ENCODE data around the gene SEZ6L. TPM values are rescaled to one million over a fixed set of nuclear protein-coding genes. Genes with fewer than 3 reads are reported as not detected.

Gene SEZ6L
- total RNA-seq, 2 experiments from 2014 or later = 0.05 TPM; not detected in 1

DNA sequence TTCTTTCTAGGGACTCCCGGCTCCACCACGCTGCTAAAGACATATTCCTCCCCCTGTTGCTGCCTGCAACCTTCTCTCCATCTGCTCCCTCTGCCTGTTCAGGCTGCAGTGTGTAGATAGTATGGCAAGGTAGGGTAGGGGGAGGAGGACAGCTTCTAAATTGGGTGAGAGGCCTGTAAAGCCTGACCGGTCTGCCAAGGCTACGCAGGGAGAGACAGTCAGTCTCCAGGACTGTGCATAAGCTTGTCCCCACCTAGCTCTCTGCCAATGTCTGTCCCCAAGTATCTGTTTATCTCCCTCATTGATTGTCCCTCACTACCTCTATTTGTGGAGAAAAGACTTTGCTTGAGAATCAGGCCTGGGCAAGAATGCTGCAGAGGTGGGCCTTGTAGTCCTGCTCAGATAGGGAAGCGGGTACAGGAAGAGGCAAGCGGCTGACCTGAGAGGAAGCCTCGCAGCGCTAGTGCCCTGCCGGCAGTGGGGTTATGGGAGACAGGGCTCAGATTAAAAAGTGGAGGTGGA is 871 bp upstream of the SEZ6L start:
- H3K9me3 Mint-ChIP-seq = no peaks in the 10 kb centered on the region
- H3K27ac ChIP-seq (ENCODE audit: low read depth in 1 of 2, low read length in 2 of 2) = no peak overlapping the region
- no peak overlapping the region for H3K4me3 ChIP-seq (ENCODE audit: low read length)
- no peak overlapping the region for H3K4me3 Mint-ChIP-seq
- no peaks in the 10 kb centered on the region for H3K36me3 Mint-ChIP-seq (ENCODE audit: low read depth)
- ATAC-seq (ENCODE audit: poor library complexity) = no peak
- H3K4me1 ChIP-seq (ENCODE audit: insufficient read depth, low read length) = peaks cover 4% of the 10 kb centered on the region
- ChIA-PET CTCF (no interaction called here), POLR2A (no interaction called here)
- DNase-seq = no peak
- H3K27ac Mint-ChIP-seq = no peak overlapping the region
- H3K4me1 Mint-ChIP-seq (ENCODE audit: low read depth) = no peaks in the 10 kb centered on the region
- H3K36me3 ChIP-seq (ENCODE audit: insufficient read depth, low read length) = no peaks in the 10 kb centered on the region
- H3K9me3 ChIP-seq (ENCODE audit: control insufficient read depth in 1 of 2, insufficient read depth in 1 of 2, low read length in 2 of 2) = peaks cover 0 to 15% of the 10 kb centered on the region in 2 experiments
- H3K27me3 Mint-ChIP-seq = peaks cover 89% of the 10 kb centered on the region
- intact Hi-C loops (cut with DNase I, micrococcal nuclease) = no loop called here
- peaks cover 43 to 62% of the 10 kb centered on the region in 2 experiments for H3K27me3 ChIP-seq (ENCODE audit: control insufficient read depth in 1 of 2, insufficient read depth in 2 of 2, low read length in 2 of 2)
- TF ChIP-seq, protein P1, sequence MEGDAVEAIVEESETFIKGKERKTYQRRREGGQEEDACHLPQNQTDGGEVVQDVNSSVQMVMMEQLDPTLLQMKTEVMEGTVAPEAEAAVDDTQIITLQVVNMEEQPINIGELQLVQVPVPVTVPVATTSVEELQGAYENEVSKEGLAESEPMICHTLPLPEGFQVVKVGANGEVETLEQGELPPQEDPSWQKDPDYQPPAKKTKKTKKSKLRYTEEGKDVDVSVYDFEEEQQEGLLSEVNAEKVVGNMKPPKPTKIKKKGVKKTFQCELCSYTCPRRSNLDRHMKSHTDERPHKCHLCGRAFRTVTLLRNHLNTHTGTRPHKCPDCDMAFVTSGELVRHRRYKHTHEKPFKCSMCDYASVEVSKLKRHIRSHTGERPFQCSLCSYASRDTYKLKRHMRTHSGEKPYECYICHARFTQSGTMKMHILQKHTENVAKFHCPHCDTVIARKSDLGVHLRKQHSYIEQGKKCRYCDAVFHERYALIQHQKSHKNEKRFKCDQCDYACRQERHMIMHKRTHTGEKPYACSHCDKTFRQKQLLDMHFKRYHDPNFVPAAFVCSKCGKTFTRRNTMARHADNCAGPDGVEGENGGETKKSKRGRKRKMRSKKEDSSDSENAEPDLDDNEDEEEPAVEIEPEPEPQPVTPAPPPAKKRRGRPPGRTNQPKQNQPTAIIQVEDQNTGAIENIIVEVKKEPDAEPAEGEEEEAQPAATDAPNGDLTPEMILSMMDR (IDR thresholded peaks at IDR 0.05) = no peak

DNA sequence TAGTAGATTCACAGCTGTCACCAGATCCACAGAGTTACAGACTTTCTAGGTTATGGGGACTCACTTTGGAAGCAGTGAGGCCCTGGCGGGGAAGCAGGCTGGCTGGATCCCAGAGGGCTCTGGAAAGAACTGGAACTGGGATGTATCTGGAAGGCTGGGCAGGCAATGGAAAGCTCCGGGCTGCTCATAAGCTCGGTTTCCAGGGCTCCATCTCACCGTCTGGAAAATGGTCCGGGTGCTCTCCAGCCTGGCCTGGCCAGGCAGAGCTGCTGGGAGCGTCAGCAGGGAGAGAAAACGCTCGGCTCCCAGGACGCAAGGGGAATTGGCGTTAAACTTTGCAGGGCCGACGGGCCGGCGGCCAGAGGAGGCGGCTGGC is 335 bp upstream of the SEZ6L start:
- ATAC-seq (ENCODE audit: poor library complexity) (no peak), DNase-seq (no peak)
- Histone ChIP-seq H3K4me1 (ENCODE audit: insufficient read depth, low read length) (peaks cover 4% of the 10 kb centered on the region), H3K27me3 (ENCODE audit: control insufficient read depth in 1 of 2, insufficient read depth in 2 of 2, low read length in 2 of 2) (peaks cover 45 to 59% of the 10 kb centered on the region in 2 experiments), H3K27ac (ENCODE audit: low read depth in 1 of 2, low read length in 2 of 2) (no peak overlapping the region), H3K4me3 (ENCODE audit: low read length) (no peak overlapping the region), H3K9me3 (ENCODE audit: control insufficient read depth in 1 of 2, insufficient read depth in 1 of 2, low read length in 2 of 2) (peaks cover 0 to 15% of the 10 kb centered on the region in 2 experiments), H3K36me3 (ENCODE audit: insufficient read depth, low read length) (no peaks in the 10 kb centered on the region)
- ChIA-PET CTCF (no interaction called here), POLR2A (no interaction called here)
- TF ChIP-seq, protein P1 (IDR thresholded peaks at IDR 0.05) = no peak
- Mint-ChIP-seq H3K27me3 (peaks cover 89% of the 10 kb centered on the region), H3K27ac (no peak overlapping the region), H3K36me3 (ENCODE audit: low read depth) (no peaks in the 10 kb centered on the region), H3K4me1 (ENCODE audit: low read depth) (no peaks in the 10 kb centered on the region), H3K4me3 (no peak overlapping the region), H3K9me3 (no peaks in the 10 kb centered on the region)
- intact Hi-C loops (cut with DNase I, micrococcal nuclease) = no loop called here

DNA sequence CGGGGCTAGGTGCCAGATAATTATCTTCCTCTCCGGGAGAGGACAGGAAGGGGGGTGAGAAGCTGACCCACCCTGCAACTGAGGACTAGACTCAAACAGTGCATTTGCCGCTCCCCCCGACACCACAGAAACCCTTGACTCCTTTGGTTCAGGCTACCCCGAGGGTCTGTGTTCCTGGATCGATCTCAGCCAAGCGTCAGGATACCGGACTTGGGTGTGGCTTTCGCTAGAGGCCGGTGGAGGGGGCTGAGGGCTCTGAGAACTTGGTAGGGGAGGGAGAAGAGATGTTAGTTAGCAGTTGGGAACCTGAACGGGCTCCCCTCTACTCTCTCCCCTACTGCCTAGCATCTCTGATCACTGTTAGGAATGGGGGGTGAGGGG is 840 bp downstream of the SEZ6L start:
- H3K27me3 Mint-ChIP-seq = peaks cover 87% of the 10 kb centered on the region
- intact Hi-C loops (cut with DNase I, micrococcal nuclease) = no loop called here

More for the DNA sequence above, 840 bp downstream of the SEZ6L start:
- DNase-seq (no peak), ATAC-seq (ENCODE audit: poor library complexity) (no peak)
- Histone ChIP-seq H3K27me3 (ENCODE audit: control insufficient read depth in 1 of 2, insufficient read depth in 2 of 2, low read length in 2 of 2) (peaks cover 46 to 56% of the 10 kb centered on the region in 2 experiments), H3K4me3 (ENCODE audit: low read length) (no peak overlapping the region), H3K27ac (ENCODE audit: low read depth in 1 of 2, low read length in 2 of 2) (no peak overlapping the region), H3K9me3 (ENCODE audit: control insufficient read depth in 1 of 2, insufficient read depth in 1 of 2, low read length in 2 of 2) (peaks cover 0 to 15% of the 10 kb centered on the region in 2 experiments), H3K36me3 (ENCODE audit: insufficient read depth, low read length) (no peaks in the 10 kb centered on the region), H3K4me1 (ENCODE audit: insufficient read depth, low read length) (peaks cover 4% of the 10 kb centered on the region)
- no peaks in the 10 kb centered on the region for H3K9me3 Mint-ChIP-seq
- POLR2A ChIA-PET = no interaction called here
- no peak overlapping the region for H3K4me3 Mint-ChIP-seq
- H3K27ac Mint-ChIP-seq = no peak overlapping the region
- H3K4me1 Mint-ChIP-seq (ENCODE audit: low read depth) = no peaks in the 10 kb centered on the region
- H3K36me3 Mint-ChIP-seq (ENCODE audit: low read depth) = no peaks in the 10 kb centered on the region
- TF ChIP-seq, protein P1 (IDR thresholded peaks at IDR 0.05) = no peak
- CTCF ChIA-PET = no interaction called here

Measured in CD4-positive, alpha-beta T cell (primary cell).